HFFc6 (cell line): ENCODE measurements around the gene FBXL15. TPM values are rescaled to one million over a fixed set of nuclear protein-coding genes. Genes with fewer than 3 reads are reported as not detected.
"Not testable (repeated sequence)": the region's sequence is repeated elsewhere in the genome, so short reads cannot be mapped to it uniquely, and the experiment has no call there.

Source experiments
- DNase-seq: peaks from one replicate; pipeline ENCODE4 v3.0.0-alpha.2; 2018
- H3K27ac Mint-ChIP-seq: 2 replicates; pipeline ENCODE4 v1.8.0; 2020; ENCODE audit warnings: mild to moderate bottlenecking, mixed read lengths
- H3K27me3 Mint-ChIP-seq: 2 replicates; pipeline ENCODE4 v1.8.0; 2021; ENCODE audit warnings: mild to moderate bottlenecking, moderate library complexity, mixed read lengths; ENCODE audit not compliant: insufficient read depth
- H3K36me3 Mint-ChIP-seq: 2 replicates; pipeline ENCODE4 v1.8.0; 2021; ENCODE audit warnings: low read depth, mixed read lengths
- H3K4me1 Mint-ChIP-seq: 2 replicates; pipeline ENCODE4 v1.8.0; 2020; ENCODE audit warnings: low read depth, mixed read lengths
- H3K4me3 Mint-ChIP-seq: 2 replicates; pipeline ENCODE4 v1.8.0; 2020; ENCODE audit warnings: mild to moderate bottlenecking, moderate library complexity, mixed read lengths
- H3K9me3 Mint-ChIP-seq: 2 replicates; pipeline ENCODE4 v1.8.0; 2020; ENCODE audit warnings: mild to moderate bottlenecking, mixed read lengths
- total RNA-seq, 6 experiments: library from RNA; stranded (reverse); fragmentation: NEBNext Ultra II Directional; extraction: Animal tissue kit (Norgen Biotek cat#: 25700); gene quantifications; 2 replicates in 1 of 6; 3 replicates in 5 of 6; pipeline ENCODE4 v1.2.3, GENCODE V29; 2021
- TF ChIP-seq, protein P1 (sequence below): fragments of 200-600 bp; sonication (generic); IDR thresholded peaks from 2 replicates; pipeline ENCODE4 v1.5.0; 2021; ENCODE audit warnings: antibody characterized with exemption, mild to moderate bottlenecking

The FBXL15 gene
- total RNA-seq, 6 experiments from 2014 or later, result 9.2 to 13.2 (median 11.5) TPM

DNA sequence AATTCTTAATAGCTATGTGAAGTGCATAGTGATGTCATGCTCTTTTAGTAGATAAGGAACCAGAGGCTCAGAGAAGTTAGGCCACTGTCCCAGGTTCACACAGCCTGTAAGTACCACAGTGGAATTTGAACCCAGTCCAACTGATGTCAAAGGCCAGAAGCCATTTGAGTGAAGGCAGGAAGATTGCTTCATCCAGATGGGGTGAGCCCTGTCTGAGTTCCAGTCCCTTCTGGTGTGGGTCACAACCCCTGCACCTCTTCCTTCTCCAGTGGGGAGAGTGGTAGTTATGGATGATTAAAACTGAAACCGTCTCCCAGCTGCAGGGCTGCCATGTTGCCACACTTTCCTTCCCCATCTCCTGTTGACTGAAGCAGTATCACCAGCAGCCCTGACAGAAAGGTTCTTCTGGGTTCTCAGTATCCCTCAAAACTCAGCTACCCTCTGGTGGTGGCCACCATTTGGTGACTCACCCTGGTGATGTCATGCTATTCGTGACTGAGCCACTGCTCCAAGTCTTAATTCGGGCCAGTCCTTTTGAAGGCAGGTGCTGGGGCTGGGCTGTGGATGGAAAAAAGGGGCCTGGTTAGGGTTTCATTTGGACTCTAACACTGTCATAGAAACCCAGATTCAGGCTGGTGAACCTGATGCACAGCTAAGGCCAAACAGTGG, 32.2 kb downstream of the FBXL15 start:
- TF ChIP-seq, protein P1, sequence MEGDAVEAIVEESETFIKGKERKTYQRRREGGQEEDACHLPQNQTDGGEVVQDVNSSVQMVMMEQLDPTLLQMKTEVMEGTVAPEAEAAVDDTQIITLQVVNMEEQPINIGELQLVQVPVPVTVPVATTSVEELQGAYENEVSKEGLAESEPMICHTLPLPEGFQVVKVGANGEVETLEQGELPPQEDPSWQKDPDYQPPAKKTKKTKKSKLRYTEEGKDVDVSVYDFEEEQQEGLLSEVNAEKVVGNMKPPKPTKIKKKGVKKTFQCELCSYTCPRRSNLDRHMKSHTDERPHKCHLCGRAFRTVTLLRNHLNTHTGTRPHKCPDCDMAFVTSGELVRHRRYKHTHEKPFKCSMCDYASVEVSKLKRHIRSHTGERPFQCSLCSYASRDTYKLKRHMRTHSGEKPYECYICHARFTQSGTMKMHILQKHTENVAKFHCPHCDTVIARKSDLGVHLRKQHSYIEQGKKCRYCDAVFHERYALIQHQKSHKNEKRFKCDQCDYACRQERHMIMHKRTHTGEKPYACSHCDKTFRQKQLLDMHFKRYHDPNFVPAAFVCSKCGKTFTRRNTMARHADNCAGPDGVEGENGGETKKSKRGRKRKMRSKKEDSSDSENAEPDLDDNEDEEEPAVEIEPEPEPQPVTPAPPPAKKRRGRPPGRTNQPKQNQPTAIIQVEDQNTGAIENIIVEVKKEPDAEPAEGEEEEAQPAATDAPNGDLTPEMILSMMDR, result no peak
- peaks cover 5% of the 10 kb centered on the region; the same call in 1 of the 2 replicates for H3K36me3 Mint-ChIP-seq
- peak; percentile 81 for DNase-seq
- peaks cover 58% of the 10 kb centered on the region for H3K4me1 Mint-ChIP-seq
- peak overlapping the region; percentile 44 for H3K4me3 Mint-ChIP-seq
- H3K27ac Mint-ChIP-seq, result peak overlapping the region; percentile 83
- no peaks in the 10 kb centered on the region for H3K9me3 Mint-ChIP-seq
- H3K27me3 Mint-ChIP-seq, result peaks cover 7% of the 10 kb centered on the region

DNA sequence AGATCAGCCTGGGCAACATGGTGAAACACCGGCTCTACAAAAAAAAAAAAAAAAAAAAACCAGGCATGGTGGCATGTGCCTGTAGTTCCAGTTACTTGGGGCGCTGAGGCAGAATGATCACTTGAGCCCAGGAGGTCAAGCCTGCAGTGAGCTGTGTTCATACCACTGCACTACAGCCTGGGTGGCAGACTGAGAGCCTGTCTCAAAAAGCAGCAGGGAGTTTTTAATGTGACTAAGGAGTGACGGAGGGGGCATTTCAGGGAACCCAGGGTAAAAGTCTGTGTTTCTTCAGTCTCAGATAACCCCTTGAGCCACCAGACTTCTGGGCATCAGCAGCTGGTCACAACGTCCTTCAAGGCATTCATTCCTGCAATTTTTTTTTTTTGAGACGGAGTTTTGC, 32.9 kb downstream of the FBXL15 start:
- Mint-ChIP-seq H3K9me3 (no peaks in the 10 kb centered on the region), H3K27me3 (peaks cover 8% of the 10 kb centered on the region), H3K27ac (peak overlapping the region; percentile 83), H3K36me3 (peaks cover 5% of the 10 kb centered on the region; the same call in 1 of the 2 replicates), H3K4me1 (peaks cover 58% of the 10 kb centered on the region), H3K4me3 (no peak overlapping the region; the same call in 1 of the 2 replicates)
- DNase-seq, result no peak
- TF ChIP-seq, protein P1, result no peak

DNA sequence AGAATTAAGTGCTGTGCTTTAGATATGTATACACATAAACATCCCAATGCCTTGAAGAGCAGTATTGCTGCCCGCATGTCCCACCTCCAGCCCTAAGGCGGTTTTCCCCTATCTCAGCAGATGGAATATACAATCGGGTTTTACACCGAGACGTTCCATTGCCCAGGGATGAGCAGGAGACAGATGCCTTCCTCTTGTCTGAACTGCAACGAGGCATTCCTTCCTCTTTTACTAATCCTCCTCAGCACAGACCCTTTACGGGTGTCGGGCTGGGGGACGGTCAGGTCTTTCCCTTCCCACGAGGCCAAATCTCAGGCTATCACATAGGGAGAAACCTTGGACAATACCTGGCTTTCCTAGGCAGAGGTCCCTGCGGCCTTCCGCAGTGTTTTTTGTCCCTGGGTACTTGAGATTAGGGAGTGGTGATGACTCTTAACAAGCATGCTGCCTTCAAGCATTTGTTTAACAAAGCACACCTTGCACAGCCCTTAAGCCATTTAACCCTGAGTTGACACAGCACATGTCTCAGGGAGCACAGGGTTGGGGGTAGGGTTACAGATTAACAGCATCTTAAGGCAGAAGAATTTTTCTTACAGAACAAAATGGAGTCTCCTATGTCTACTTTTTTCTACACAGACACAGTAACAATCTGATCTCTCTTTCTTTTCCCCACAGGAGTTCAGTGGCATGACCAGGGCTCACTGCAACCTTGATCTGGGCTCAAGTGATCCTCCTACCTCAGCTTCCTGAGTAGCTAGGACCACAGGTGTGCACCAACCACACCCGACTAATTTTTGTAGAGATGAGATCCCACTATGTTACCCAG, 34.2 kb downstream of the FBXL15 start:
- not testable (repeated sequence) for DNase-seq, H3K4me3 Mint-ChIP-seq, H3K36me3 Mint-ChIP-seq, H3K9me3 Mint-ChIP-seq
- Mint-ChIP-seq H3K27me3 (peaks cover 11% of the 10 kb centered on the region), H3K27ac (peak overlapping the region; percentile 83), H3K4me1 (peaks cover 50% of the 10 kb centered on the region)

DNA sequence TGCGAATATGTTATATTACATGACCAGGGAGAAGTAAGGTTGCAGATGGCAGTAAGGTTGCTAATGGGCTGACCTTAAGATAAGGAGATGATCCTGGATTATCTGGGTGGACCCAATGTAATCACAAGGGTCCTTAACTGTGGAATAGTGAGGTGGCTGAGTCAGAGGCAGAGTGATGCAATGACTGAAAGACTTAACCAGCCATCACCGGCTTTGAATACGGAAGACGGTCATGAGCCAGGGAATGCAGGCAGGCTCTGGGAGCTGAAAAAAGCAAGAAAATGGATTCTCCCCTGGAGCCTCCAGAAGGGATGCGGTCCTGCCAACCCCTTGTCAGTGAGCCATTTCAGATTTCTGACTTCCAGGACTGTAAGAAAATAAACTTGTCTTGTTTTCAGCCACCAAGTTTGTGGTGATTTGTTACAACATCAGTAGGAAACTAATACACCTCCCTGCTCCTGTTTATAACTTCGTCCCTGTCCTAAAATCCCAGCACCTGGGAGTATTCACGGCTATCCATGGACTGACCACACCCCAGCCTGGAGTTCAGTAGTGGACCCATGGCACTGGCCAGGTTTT, 35.3 kb downstream of the FBXL15 start:
- Mint-ChIP-seq H3K36me3 (peaks cover 5% of the 10 kb centered on the region; the same call in 1 of the 2 replicates), H3K9me3 (no peaks in the 10 kb centered on the region), H3K4me1 (peaks cover 51% of the 10 kb centered on the region), H3K27ac (peak overlapping the region; percentile 77), H3K4me3 (no peak overlapping the region), H3K27me3 (peaks cover 11% of the 10 kb centered on the region)
- DNase-seq, result peak; percentile 67
- TF ChIP-seq, protein P1, result no peak

DNA sequence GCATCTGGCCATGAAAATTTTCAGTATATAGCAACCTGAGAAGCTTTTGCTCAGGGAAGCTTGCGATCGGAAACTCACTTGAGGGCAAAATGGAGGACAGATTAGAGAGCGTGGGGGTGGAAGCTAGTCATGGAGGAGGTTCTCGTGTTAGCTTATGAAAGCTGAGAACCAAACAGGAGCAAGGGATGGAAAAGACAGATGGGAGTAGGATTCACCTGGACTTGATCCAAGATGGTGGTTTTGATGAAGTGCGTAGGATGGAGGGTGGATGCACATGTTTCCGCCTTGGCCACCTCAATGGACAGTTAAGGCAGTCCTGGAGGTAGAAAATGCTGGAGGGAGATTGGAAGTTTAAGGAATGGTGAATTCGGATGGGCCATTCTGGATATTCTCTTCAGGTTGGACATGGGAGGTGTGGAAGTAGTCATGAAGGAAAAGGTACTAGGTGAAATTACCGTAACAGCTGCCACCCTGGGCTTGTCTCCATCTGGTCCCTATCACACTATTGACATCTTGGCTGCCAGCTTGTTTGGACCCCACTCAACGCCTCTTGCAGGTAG, 37.0 kb downstream of the FBXL15 start:
- H3K4me3 Mint-ChIP-seq, result no peak overlapping the region
- no peak for DNase-seq
- H3K4me1 Mint-ChIP-seq, result peaks cover 58% of the 10 kb centered on the region
- H3K27me3 Mint-ChIP-seq, result peaks cover 11% of the 10 kb centered on the region
- H3K27ac Mint-ChIP-seq, result no peak overlapping the region
- H3K36me3 Mint-ChIP-seq, result peaks cover 5% of the 10 kb centered on the region; the same call in 1 of the 2 replicates
- TF ChIP-seq, protein P1, result no peak
- H3K9me3 Mint-ChIP-seq, result no peaks in the 10 kb centered on the region
